A549 (cell line): ENCODE data around the gene NFKBIE.

ENCODE experiments used
- CHD2 ChIP-seq: fragments of 150-350 bp; IDR thresholded peaks from 2 replicates; pipeline ENCODE4 v1.6.1; 2014; ENCODE audit warnings: low read length; ENCODE audit not compliant: partially characterized antibody
- CTCF ChIP-seq: fragments of >200 bp; sonication (Bioruptor Twin); formaldehyde crosslinking; IDR thresholded peaks from 3 replicates; pipeline ENCODE4 v1.5.1; 2016
- EP300 ChIP-seq, 2 experiments: fragments of >200 bp; sonication (Bioruptor Twin); formaldehyde crosslinking; IDR thresholded peaks; 2 replicates in 1 of 2; 3 replicates in 1 of 2; pipeline ENCODE4 v1.6.1; 2016 to 2017
- ESRRA ChIP-seq: fragments of 150-350 bp; IDR thresholded peaks from 2 replicates; pipeline ENCODE4 v1.6.1; 2014; ENCODE audit warnings: mild to moderate bottlenecking, low read length, borderline replicate concordance
- NFE2L2 ChIP-seq: fragments of 150-350 bp; conservative IDR thresholded peaks from 2 replicates; pipeline ENCODE4 v1.6.1; 2014; ENCODE audit warnings: low read length
- POLR2AphosphoS2 ChIP-seq: conservative IDR thresholded peaks from 2 replicates; pipeline ENCODE4 v1.6.1; 2012; ENCODE audit warnings: low read length, improper control_type of control experiment, inconsistent platforms
- REST ChIP-seq: fragments of 200-600 bp; sonication (generic); IDR thresholded peaks from 2 replicates; pipeline ENCODE4 v1.6.1; 2016; ENCODE audit warnings: antibody characterized with exemption, mild to moderate bottlenecking, moderate library complexity
- SREBF2 ChIP-seq: fragments of 450-650 bp; IDR thresholded peaks from 2 replicates; pipeline ENCODE4 v1.6.1; 2014; ENCODE audit warnings: mild to moderate bottlenecking, moderate library complexity
- TP53 ChIP-seq: fragments of 250-450 bp; sonication (Bioruptor Pico); IDR thresholded peaks from 2 replicates; pipeline ENCODE4 v1.5.0; 2021; ENCODE audit warnings: mild to moderate bottlenecking, moderate library complexity

- TF ChIP-seq POLR2AphosphoS2 (no peak), REST (no peak), CTCF (no peak), NFE2L2 (no peak), EP300 (IDR thresholded peaks at IDR 0.05) (no peak), ESRRA (no peak), SREBF2 (no peak), CHD2 (no peak), TP53 (CRISPR knock-in tag) (no peak)
Observed at GRCh38 chr6:44269178-44269920, 4.0 kb upstream of the NFKBIE start.
